Stromal cell of bone marrow (primary cell): Measurements from ENCODE around the gene MAST3.

Experiments used
- DNase-seq: peaks from one replicate; pipeline ENCODE4 v3.0.0-alpha.2; 2012; ENCODE audit warnings: low read depth

Gene MAST3

GRCh38 chr19:18159810-18160209 is 62.2 kb downstream of the MAST3 start:
- no peak for DNase-seq

- DNase-seq: no peak
Measured at GRCh38 chr19:18160493-18160970, 63.0 kb downstream of the MAST3 start.

- DNase-seq: no peak
Measured at GRCh38 chr19:18160971-18161635, 63.5 kb downstream of the MAST3 start.

- DNase-seq: no peak
Measured at GRCh38 chr19:18161636-18162002, 64.0 kb downstream of the MAST3 start.

GRCh38 chr19:18164072-18164471 is 66.5 kb downstream of the MAST3 start:
- DNase-seq: no peak

- DNase-seq: no peak
Measured at GRCh38 chr19:18165794-18166544, 68.4 kb downstream of the MAST3 start.

GRCh38 chr19:18167011-18167410 is 69.4 kb downstream of the MAST3 start:
- no peak for DNase-seq

GRCh38 chr19:18167975-18168645 is 70.5 kb downstream of the MAST3 start:
- no peak for DNase-seq

- no peak for DNase-seq
Measured at GRCh38 chr19:18168673-18169381, 71.2 kb downstream of the MAST3 start.

GRCh38 chr19:18170714-18171255 is 73.2 kb downstream of the MAST3 start:
- no peak for DNase-seq

- no peak for DNase-seq
Measured at GRCh38 chr19:18171605-18172327, 74.2 kb downstream of the MAST3 start.

- DNase-seq: no peak
Measured at GRCh38 chr19:18172331-18173053, 74.9 kb downstream of the MAST3 start.

- peak; percentile 59 for DNase-seq
Measured at GRCh38 chr19:18173054-18173571, 75.5 kb downstream of the MAST3 start.

GRCh38 chr19:18173572-18174288 is 76.2 kb downstream of the MAST3 start, which contains the start of gene IFI30:
IFI30 (plus strand) TSS chr19:18173813; CDS start chr19:18173842, 29 bp downstream.
- DNase-seq: no peak

GRCh38 chr19:18174983-18175382 is 77.4 kb downstream of the MAST3 start:
- no peak for DNase-seq

- no peak for DNase-seq
Measured at GRCh38 chr19:18176367-18177310, 79.1 kb downstream of the MAST3 start.

- no peak for DNase-seq
Measured at GRCh38 chr19:18179957-18180356, 82.4 kb downstream of the MAST3 start.

GRCh38 chr19:18183529-18183928 is 86.0 kb downstream of the MAST3 start:
- no peak for DNase-seq

GRCh38 chr19:18185538-18185937 is 88.0 kb downstream of the MAST3 start:
- DNase-seq: no peak
